ENCODE measurements around the gene CTSS. TPM values are rescaled to one million over a fixed set of nuclear protein-coding genes. Genes with fewer than 3 reads are reported as not detected.

CTSS gene
- total RNA-seq, 2 experiments from 2014 or later, result 38.7 to 40.6 TPM

- Histone ChIP-seq H3K4me2 (ENCODE audit: low read length) (peak overlapping the region; percentile 82), H3K9me2 (ENCODE audit: insufficient read depth, low read length) (no peaks in the 10 kb centered on the region), H3K4me3 (ENCODE audit: low read depth, low read length, poor library complexity, severe bottlenecking) (peak overlapping the region; percentile 81), H3K79me2 (ENCODE audit: insufficient read depth, low read depth, low read length) (peaks cover 29% of the 10 kb centered on the region), H3K36me3 (ENCODE audit: insufficient read depth, low read length) (peaks cover 36% of the 10 kb centered on the region), H2AFZ (ENCODE audit: low read length) (no peak overlapping the region), H3K9me3 (ENCODE audit: low read length) (no peaks in the 10 kb centered on the region), H4K20me1 (ENCODE audit: insufficient read depth, low read length) (no peaks in the 10 kb centered on the region), H3K27ac (ENCODE audit: low read depth, low read length, poor library complexity, severe bottlenecking) (no peak overlapping the region), H3K4me1 (ENCODE audit: insufficient read depth, low read length, poor library complexity, severe bottlenecking) (peaks cover 19% of the 10 kb centered on the region)
- intact Hi-C loops (cut with micrococcal nuclease; ENCODE audit: unreplicated experiment), result loop anchor here (2.0 kb wide), 1 partner anchor 135 kb away; no protein-coding TSS in a partner anchor
- ChIA-PET CTCF (ENCODE audit: unreplicated experiment) (interaction anchor here (0.5 to 0.6 kb wide), 2 partner anchors 42 to 87 kb away, joined by 3 read pairs; no protein-coding TSS in a partner anchor), POLR2A (interaction anchor here (0.6 to 1.9 kb wide), 10 partner anchors 9 to 618 kb away, joined by 3 to 18 read pairs (median 4); partner anchors contain the start of gene MCL1)
- BruUV-seq (replicated peaks), result TSS peak; percentile 60
- TF ChIP-seq CTCF (conservative IDR thresholded peaks at IDR 0.05; ENCODE audit: low read length) (no peak), EZH2phosphoT487 (IDR thresholded peaks at IDR 0.05; ENCODE audit: borderline replicate concordance, low read depth, low read length) (no peak)
- peak; percentile 8 for DNase-seq (ENCODE audit: low spot score)
These were observed 69.4 kb downstream of the CTSS start for GRCh38 chr1:150696162-150696561.

GRCh38 chr1:150695561-150695960 lies 70.0 kb downstream of the CTSS start:
- no TSS peak for BruUV-seq (replicated peaks)
- no peaks in the 10 kb centered on the region for H4K20me1 ChIP-seq (ENCODE audit: insufficient read depth, low read length)
- H2AFZ ChIP-seq (ENCODE audit: low read length), result no peak overlapping the region
- no peaks in the 10 kb centered on the region for H3K9me2 ChIP-seq (ENCODE audit: insufficient read depth, low read length)
- peak overlapping the region; percentile 82 for H3K4me2 ChIP-seq (ENCODE audit: low read length)
- ChIA-PET CTCF (ENCODE audit: unreplicated experiment) (no interaction called here), POLR2A (interaction anchor here (0.6 to 1.1 kb wide), 3 partner anchors 285 to 618 kb away, joined by 3 to 5 read pairs (median 3); no protein-coding TSS in a partner anchor)
- H3K9me3 ChIP-seq (ENCODE audit: low read length), result no peaks in the 10 kb centered on the region
- H3K4me3 ChIP-seq (ENCODE audit: low read depth, low read length, poor library complexity, severe bottlenecking), result peak overlapping the region; percentile 81
- peaks cover 29% of the 10 kb centered on the region for H3K79me2 ChIP-seq (ENCODE audit: insufficient read depth, low read depth, low read length)
- TF ChIP-seq EZH2phosphoT487 (IDR thresholded peaks at IDR 0.05; ENCODE audit: borderline replicate concordance, low read depth, low read length) (no peak), CTCF (conservative IDR thresholded peaks at IDR 0.05; ENCODE audit: low read length) (no peak)
- no peak overlapping the region for H3K27ac ChIP-seq (ENCODE audit: low read depth, low read length, poor library complexity, severe bottlenecking)
- DNase-seq (ENCODE audit: low spot score), result no peak
- intact Hi-C loops (cut with micrococcal nuclease; ENCODE audit: unreplicated experiment), result no loop called here
- H3K36me3 ChIP-seq (ENCODE audit: insufficient read depth, low read length), result peaks cover 42% of the 10 kb centered on the region
- peaks cover 19% of the 10 kb centered on the region for H3K4me1 ChIP-seq (ENCODE audit: insufficient read depth, low read length, poor library complexity, severe bottlenecking)

- Histone ChIP-seq H3K27ac (ENCODE audit: low read depth, low read length, poor library complexity, severe bottlenecking) (no peak overlapping the region), H2AFZ (ENCODE audit: low read length) (no peak overlapping the region), H3K79me2 (ENCODE audit: insufficient read depth, low read depth, low read length) (peaks cover 29% of the 10 kb centered on the region), H3K4me1 (ENCODE audit: insufficient read depth, low read length, poor library complexity, severe bottlenecking) (peaks cover 7% of the 10 kb centered on the region), H3K9me3 (ENCODE audit: low read length) (no peaks in the 10 kb centered on the region), H3K4me2 (ENCODE audit: low read length) (no peak overlapping the region), H3K4me3 (ENCODE audit: low read depth, low read length, poor library complexity, severe bottlenecking) (no peak overlapping the region), H4K20me1 (ENCODE audit: insufficient read depth, low read length) (no peaks in the 10 kb centered on the region), H3K9me2 (ENCODE audit: insufficient read depth, low read length) (no peaks in the 10 kb centered on the region), H3K36me3 (ENCODE audit: insufficient read depth, low read length) (peaks cover 62% of the 10 kb centered on the region)
- intact Hi-C loops (cut with micrococcal nuclease; ENCODE audit: unreplicated experiment), result no loop called here
- ChIA-PET POLR2A (interaction anchor here (1.4 to 2.0 kb wide), 2 partner anchors 9 to 11 kb away, joined by 4 to 6 read pairs; no protein-coding TSS in a partner anchor), CTCF (ENCODE audit: unreplicated experiment) (interaction anchor here (1.0 kb wide), 1 partner anchor 8 kb away, joined by 4 read pairs; no protein-coding TSS in a partner anchor)
- no peak for DNase-seq (ENCODE audit: low spot score)
- no TSS peak for BruUV-seq (replicated peaks)
- TF ChIP-seq CTCF (conservative IDR thresholded peaks at IDR 0.05; ENCODE audit: low read length) (no peak), EZH2phosphoT487 (IDR thresholded peaks at IDR 0.05; ENCODE audit: borderline replicate concordance, low read depth, low read length) (no peak)
These were observed 72.9 kb downstream of the CTSS start for GRCh38 chr1:150692720-150693119.

Measured in OCI-LY7 (cell line).